HG02852 (cell line): ENCODE data around the gene NPPC.
"Not testable (repeated sequence)": the region's sequence is repeated elsewhere in the genome, so short reads cannot be mapped to it uniquely, and the experiment has no call there.

Experiments
- ATAC-seq: cut with Tn5 transposase; IDR thresholded peaks from one replicate; pipeline ENCODE4 v1.9.1; 2021; ENCODE audit warnings: mild to moderate bottlenecking, moderate library complexity; ENCODE audit not compliant: unreplicated experiment

The NPPC gene

DNA sequence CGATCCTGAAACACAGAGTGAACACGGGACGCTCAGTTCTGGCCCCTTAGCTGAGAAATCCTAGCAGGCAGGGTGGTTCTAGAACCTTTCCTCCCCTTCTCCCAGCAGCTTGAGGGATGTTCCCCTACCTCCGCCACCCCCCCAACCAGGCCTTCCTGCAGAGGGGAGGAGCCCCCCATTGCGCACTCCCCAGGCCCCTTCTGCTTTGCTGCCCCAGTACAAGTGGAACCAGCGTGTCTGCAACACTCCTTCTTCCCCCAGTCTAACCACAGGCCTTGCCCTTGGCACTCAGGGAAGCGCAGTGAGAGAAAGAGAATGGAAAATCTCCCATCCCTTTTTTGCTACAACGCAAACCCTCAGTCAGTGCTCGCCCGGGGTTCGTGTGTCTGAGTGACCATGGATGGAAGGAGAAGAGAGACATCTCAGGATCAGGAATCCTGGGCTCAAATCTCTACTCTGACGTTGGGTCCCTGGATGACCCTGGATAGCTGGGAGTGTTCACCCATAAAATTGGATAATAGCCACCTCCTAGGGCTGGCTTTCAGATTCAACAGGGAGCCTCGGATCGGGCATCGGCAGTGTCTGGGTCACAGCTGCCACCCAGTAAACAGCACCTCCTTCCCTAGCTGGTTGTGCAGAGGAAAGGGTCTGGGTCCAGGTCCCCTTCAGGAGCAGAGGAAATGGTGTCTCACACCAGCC lies 3.7 kb downstream of the NPPC start:
- no peak for ATAC-seq

DNA sequence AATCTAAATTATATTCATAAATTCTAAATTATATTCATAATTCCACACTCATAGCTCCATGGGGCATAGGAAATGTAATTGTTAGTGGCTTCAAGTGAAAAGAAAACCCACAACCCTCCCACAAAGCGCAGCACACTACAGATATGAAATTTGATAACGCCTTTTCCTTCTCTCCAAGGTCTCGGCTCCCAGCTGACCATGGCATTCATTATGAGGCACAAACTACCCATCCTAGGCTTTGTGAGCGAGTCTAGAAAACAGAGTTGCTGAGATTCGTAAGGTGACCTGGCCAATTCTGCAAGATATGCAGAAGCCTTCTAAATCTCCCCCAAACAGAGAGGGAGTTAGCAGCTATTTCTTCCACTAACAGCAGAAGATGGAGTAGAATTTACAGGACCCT lies 5.4 kb downstream of the NPPC start:
- no peak for ATAC-seq

DNA sequence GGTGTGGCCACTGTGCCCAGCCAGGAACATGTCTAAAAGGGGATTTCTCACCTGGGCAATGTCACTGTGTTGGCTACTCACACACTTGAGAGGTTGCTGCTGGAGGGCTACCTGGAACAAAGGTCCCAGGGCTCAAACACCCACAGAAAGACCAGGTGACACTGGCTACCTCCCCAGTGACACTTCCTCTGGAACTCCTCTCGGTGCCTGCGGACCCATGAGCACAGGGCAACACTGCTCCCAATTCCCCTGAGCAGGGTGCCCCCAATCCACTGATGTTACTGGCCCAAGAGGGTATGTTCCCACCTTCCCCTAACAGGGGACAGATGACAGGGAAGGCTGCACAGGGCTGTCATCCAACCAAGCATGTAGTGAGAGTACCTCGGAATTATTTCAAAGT lies 5.8 kb downstream of the NPPC start:
- no peak for ATAC-seq

DNA sequence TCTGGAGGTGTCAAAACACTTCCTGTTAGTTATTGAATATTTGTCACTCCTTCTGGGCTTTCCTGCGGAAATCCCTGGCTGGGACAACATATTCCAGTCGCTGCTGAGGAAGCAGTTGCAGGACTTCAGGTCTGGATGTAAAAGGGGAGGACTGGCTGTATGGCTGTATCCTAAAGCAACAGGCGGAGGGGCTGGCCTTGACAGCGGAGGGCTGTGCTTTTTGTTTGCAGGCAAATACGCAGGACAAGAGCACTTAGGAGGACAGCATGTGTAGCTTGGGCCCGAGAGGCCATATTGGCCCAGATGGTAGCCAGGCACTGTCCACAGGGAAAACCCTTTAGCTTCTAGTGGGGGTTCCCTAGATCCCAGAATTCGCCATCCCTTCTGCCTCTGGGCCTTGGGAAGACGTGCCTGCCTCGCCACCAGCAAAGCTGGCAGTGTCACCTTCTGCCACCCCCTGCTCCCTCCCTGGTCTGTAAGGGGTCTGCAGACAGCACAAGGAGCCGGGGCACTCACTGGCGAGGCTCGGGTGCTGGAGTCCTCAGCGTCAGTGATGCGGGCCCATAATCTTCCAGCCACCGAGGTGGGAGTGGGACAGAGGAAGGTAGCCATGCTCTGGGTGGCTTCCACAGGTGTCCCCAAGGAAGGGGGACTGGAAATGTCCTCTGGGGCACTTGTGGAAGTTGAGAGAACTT lies 6.7 kb downstream of the NPPC start:
- no peak for ATAC-seq

DNA sequence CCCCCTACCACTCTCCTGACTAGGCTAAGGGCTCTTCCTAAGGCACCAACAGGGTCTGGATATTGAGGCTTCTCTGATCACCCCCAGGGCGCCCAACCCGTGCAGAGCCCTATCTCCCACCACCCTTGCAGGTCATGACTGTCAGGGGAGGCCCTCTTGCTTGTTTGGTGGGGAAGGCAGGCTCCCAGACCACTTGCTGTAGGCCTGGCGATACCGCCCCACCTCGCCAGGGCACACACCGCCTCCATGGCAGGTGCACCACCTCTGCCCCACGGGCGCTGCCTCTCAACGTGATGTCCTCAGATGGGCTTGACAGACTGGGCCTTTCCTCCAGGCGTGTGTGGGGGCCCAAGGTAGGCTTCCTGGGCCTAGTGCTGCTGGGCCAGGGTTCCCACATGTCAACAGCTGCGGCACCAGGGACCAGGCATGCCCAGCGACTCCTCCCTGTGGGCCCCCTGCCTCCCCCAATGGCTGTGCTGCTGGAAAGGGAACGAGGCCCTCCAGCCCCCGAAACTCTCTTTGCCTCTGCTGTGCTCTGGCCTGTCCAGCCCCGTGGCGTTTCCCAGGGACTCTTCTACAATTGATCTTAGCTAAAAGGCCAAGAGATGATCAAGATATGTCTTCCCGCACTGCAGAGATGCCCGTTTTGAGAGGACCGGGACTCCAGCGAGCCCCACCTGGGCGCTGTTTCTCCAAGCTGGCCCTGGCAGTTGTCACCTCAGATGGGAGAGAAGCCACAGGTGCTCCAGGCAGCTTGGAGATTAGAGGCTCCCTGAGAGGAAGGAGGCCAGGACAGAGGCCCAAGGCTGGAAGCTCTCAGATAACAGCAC lies 7.5 kb downstream of the NPPC start:
- ATAC-seq = no peak

DNA sequence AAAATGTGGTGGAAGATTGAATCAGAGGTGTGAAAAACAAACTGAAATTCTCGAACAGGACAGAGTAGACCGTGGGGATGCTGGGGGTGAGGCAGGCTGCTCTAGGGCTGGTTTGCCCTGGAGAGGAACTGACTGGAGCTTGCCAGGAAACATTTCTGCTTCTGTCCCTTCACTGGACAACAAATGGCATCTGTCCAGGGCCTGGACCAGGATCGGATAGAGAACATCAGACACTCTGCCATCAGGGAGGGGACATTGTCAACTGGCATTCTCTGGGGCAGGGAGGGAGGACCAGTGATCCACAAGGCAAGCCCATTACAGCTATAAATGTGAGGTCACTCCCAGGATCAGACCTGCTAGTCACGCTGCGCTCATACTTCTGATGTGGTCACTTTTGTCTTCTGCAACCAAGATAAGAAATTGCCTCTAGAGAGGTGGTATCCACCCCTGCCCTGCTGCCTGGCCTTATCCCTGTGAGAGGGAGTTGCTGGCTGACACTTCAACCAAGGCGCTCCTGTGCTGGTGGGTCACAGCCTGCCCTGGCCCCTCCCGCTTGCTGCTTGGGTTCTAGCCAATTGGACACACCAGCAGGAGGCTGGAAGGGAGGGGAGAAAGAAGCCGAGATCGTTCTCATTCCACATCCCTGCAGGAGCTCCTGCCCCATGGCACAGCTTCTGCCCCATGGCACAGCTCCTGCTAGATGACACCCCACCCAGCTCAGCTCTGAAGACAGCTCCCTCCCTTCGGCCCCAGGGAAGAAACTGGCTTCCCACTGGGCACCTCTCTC lies 8.7 kb downstream of the NPPC start:
- no peak for ATAC-seq

DNA sequence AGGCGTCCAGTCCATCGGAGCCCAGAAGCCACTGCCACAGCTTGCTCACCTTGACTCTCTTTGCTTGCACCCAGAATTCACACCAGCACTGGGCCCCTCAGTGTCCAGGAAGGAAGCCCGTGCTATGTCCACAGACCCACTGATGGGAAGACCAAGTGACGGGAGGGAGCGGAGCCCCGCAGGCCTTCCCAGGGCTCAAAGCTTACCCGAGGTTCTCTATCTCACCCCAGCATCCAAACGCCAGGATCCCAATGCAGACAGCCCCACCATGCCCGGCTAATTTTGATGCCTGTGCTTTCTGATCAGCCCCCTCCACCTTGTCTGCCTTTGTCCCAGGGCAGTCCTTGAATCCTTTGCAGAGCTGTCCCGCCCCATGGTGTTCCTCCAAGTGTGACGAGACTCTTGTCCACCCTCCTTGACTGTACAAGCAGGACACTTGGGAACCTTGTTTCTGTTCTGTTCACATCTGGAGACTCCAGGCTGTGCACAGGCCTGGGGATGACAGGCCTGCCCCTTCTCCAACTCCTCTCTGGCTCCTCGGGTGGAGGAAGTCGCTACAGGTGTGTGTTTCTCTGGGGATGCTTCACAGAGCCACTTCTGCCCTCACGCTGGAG lies 12.0 kb downstream of the NPPC start:
- ATAC-seq = no peak

DNA sequence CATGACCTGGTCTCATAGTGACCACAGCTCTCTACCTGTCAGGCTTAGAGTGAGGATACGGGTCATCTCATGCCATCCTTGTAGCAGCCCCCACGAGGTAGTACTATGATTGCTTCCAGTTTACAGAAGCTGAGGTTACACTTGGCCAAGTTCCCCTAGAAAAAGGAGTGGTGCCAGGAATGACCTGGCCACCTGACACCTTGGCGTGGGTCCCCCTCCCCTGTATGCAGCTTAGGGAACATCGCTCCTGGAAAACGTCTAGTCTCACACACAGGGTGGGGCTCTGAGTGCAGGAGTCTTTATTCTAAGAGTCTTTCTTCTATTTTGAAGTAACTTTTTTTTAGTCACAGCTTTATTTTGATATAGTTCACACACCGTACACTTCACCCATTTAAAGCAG lies 14.8 kb downstream of the NPPC start:
- ATAC-seq = no peak

DNA sequence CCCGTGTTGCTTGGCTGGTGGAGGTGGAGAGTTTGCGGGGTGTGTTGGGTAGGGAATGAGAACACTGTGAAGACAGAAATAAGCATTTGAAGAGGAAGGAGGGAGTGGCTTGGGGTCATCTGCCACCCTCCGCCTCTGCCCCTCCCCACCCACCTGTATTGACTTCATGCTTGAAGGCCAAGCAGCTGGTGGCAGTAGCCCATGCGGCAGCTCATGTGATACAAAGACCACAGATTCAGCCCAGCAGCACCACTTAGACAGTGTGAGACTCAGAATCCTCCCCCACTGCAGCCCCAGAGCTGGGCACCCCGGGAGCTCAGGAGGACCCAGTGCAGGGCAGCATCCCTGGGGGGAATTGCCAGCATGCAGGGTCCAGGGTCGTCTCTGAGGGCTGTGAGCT lies 15.4 kb downstream of the NPPC start:
- no peak for ATAC-seq

DNA sequence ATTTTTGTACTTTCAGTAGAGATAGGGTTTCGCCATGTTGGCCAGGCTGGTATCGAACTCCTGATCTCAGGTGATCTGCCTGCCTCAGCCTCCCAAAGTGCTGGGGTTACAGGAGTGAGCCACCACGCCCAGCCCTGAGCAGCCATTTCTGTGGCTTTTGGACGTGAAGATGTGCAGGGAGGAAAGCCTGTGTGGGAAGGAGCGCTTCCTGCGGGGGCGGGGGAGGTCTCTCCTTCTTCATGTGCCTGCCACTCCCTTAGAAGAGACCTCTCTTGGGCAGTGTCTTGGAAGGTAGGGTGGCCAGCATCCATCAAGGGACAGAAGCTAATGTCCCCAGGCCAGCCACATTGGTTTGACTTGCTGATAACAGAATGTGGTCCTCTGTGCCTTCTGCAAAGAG lies 16.0 kb downstream of the NPPC start:
- ATAC-seq = not testable (repeated sequence)

DNA sequence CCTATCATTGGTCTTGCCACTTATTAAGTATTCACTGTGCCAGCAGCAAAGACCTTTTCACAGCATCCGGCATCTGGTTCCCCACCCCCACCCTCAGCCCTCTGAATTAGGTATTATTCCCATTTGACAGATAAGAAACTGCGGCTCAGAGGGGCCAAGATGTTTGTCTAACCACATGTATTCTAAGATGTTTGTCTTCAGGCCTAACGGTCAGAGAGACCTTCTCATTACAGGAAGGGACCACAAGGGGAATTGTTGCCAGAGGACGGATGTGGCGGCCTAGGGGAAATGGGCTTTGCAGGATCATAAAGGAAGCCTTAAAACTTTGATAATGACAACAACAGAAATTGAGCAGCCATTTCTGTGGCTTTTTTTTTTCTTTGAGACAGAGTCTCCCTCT lies 16.6 kb downstream of the NPPC start:
- ATAC-seq = no peak

DNA sequence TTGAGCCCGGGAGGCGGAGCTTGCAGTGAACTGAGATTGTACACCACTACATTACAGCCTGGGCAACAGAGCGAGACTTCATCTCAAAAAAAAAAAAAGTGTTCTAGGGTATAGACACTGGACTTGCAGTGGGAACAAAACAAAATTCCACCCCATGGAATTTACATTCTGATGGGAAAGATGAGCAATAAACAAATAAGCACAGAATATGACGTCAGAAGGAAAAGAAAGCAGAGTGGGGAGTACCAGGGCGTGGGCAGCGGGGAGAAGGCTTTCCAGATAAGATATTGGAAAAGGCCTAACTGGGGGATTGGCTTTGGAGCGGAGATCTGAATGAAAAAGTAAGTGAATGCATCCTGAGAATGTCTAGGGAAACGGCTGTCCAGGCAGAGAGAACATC lies 17.6 kb downstream of the NPPC start:
- no peak for ATAC-seq

DNA sequence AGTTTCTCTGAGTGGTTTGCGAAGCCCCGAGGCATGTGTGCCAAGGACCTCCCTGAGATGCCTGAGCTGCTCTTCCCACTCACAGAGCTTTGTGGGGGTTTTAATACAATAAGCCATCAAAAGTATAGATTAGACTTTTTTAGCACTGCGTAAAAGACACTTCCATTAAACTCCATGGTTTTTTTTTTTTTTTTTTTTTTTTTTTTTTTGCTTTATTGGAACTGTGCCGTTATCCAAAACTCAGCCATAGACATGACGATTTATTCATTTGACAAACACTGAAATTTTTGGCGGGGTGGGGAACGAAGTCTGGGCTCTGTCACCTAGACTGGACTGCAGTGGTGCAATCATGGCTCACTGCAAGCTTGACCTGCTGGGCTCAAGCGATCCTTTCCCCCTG lies 18.4 kb downstream of the NPPC start:
- ATAC-seq = no peak

DNA sequence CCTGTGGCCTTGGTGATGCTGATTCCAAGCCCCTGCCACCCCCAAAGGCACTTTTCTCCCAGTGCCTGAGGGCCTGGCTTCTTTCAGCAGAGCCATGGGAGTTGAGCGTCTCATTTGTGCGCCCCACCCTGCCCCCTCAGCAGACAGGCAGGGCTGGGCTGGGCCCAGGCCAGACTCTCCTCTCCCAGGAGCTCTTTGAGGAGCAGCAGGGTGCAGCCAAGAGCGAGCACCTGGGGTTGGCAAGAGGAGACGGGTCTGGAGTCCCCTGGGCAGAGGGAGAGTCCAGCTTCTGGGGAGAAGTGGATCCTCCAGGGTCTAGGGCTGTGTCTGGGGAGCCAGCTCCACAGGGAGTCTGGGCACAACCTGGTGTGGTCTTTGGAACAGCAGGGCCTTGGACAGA lies 21.2 kb downstream of the NPPC start:
- no peak for ATAC-seq

DNA sequence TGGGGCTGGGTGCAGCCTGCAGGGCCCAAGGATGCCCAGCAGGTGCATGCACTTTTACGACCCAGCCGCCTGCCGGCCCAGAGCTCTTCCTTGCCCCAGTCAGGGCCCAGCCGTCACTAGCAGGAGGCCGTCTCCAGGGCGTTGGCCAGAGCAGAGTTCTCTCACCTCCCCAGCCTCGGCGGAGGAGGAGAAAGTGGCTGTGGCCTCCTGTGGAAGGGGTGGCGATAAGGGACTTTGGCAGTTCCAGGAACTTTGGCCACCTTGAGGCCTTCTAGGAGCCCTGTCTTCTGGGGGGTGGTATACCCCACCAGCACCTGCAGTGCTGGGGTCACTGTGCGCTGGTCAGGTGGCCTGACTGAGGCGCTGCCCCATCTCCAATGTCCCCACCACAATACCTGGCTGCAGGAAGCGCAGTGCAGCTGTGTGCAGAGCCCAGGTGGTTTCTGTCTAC lies 22.0 kb downstream of the NPPC start:
- ATAC-seq = no peak

DNA sequence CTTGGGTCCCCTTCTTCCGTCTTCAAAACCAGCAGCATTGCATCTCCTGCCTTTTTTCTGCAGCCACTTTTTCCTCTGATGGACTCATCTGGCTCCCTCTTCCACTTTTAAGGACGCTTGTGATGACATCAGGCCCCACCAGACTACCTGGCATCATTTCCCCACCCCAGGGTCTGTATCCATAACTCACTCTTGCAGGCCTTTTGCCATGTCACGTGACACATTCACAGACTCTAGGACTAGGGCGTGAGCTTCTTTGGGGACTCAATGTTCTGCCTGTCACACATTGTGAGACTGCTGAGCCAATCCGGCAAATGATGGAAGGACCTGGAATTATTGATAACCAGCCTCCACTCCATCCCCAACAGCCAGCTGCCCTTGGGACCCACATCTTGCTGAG lies 23.6 kb downstream of the NPPC start:
- no peak for ATAC-seq

DNA sequence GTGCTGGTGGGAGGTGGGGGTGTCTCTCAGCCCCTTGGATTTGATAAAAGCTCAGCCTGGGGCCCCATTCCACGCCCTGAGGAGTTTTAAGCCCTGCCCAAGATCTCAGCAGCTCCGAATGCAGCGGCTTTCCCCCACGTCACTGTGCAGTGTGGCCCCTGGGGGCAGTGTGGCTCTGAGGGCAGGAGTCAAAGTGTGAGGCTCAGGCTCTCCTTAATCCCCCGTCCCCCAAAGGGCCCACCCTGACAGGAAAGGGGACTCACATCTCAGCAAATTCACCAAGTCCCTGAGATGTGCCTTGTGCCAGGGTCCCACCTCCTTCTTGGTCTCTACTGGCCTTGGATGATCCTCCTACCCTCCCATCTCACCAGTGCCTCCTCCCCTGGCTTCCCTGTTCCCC lies 25.2 kb downstream of the NPPC start:
- no peak for ATAC-seq

DNA sequence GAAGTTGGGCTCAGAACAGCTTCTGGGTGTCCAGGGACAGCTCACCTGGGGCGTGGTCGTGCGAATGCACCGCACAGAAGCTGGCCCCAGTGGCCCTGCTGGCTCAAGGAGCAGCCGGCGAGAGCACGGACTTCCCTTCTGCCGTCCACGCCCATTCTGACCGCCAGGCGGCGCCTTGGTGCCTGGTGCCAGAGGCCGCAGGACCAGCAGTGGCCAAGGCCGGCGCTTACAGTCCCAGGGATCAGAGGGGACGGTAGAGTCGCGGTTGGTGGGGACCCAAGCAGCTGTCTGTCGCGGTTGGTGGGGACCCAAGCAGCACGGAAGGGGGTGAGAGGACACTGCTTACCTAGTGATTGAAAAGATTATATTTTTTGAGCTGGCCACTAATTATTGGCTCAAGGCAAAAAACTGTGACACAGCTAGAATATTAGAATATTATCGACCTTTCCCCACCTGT lies 25.7 kb downstream of the NPPC start:
- ATAC-seq = no peak

DNA sequence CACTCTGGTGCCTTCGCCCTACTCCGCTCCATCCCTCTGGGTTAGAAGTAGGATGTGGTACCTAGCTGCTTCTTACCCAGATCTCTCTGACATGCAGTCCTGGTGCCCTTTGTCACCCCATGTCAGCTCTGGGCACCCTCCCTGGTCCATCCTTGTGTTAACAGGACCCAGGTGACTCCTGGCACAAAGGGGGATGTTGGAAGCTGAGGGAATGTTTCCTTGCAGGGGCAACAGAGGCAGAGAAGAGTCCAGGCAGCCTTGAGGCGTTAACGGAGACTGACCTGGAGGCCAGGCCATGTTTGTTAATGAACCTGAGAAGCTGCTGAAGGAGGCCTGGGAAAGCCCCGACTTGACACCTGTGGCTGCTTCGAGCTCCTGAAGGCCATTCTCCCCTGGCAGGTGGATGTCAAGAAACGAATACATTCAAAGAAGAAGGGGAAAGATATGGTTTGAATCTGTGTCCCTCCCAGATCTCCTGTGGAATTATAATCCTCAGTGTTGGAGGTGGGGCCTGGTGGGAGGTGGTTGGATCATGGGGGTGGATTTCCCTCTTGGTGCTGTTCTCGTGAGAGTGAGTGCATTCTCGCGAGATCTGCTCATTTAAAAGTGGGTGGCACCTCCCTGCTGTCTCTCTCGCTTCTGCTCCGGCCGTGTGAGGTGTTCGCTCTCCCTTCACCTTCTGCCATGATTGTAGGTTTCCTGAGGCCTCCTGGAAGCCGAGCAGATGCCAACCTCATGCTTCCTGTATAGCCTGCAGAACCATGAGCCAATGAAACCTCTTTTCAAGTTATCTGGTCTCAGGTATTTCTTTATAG lies 31.4 kb downstream of the NPPC start:
- ATAC-seq = no peak

DNA sequence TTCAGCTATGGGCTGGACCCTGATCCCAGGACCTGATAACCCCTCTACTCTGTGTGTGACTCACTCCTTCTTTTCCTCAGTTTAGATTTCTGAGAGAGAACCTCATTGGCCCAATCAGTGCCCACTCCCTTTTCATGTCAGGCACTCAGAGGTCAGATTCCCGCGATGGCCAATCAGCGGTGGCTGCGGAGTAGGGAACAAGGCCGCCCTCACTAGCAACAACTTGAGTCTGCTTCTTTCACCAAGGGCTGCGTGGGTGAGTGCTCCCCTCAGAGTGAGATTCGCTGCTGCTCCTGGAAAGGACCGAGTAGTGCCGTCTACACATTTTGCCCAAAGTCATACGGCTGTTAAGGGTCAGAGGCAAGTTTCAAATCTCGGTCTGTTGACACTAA lies 34.7 kb downstream of the NPPC start:
- no peak for ATAC-seq
